Measurements from ENCODE around the gene SKOR2.

Gene SKOR2

DNA sequence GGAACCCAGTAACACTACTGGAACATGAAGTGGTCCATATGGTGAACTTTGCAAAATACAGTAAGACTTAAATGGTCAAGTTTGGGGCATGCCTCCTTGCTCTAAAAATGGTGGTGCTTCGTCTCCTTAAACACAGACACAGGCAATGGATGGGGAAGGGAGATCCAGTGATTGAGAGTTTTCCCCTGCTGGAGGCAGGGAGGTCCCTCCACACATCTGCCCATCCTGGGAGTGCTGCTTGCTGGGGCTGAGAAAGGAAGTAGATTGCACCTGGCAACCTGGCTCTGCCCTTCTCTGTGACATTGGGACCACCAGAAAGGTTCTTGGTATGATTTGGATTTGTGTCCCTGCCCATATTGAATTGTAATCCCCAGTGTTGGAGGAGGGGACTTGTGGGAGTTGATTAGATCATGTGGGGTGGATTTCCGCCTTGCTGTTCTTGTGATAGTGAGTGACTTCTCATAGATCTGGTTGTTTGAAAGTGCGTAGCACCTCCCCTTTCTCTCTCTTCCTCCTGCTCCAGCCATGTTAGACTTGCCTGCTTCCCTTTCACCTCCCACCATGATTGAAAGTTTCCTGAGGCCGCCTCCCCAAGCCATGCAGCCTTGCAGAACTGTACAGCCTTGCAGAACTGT lies 35.4 kb upstream of the SKOR2 start:
- Histone ChIP-seq H3K27me3 (ENCODE audit: insufficient read depth, low read depth, severe bottlenecking) (no peaks in the 10 kb centered on the region), H3K27ac (no peak overlapping the region), H3K9me3 (ENCODE audit: severe bottlenecking) (no peaks in the 10 kb centered on the region), H3K36me3 (no peaks in the 10 kb centered on the region), H3K4me3 (ENCODE audit: low read depth, low read length) (no peak overlapping the region)
- TF ChIP-seq, protein P1, sequence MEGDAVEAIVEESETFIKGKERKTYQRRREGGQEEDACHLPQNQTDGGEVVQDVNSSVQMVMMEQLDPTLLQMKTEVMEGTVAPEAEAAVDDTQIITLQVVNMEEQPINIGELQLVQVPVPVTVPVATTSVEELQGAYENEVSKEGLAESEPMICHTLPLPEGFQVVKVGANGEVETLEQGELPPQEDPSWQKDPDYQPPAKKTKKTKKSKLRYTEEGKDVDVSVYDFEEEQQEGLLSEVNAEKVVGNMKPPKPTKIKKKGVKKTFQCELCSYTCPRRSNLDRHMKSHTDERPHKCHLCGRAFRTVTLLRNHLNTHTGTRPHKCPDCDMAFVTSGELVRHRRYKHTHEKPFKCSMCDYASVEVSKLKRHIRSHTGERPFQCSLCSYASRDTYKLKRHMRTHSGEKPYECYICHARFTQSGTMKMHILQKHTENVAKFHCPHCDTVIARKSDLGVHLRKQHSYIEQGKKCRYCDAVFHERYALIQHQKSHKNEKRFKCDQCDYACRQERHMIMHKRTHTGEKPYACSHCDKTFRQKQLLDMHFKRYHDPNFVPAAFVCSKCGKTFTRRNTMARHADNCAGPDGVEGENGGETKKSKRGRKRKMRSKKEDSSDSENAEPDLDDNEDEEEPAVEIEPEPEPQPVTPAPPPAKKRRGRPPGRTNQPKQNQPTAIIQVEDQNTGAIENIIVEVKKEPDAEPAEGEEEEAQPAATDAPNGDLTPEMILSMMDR (IDR thresholded peaks at IDR 0.05; ENCODE audit: low read depth, low read length) = no peak
- DNase-seq = no peak

DNA sequence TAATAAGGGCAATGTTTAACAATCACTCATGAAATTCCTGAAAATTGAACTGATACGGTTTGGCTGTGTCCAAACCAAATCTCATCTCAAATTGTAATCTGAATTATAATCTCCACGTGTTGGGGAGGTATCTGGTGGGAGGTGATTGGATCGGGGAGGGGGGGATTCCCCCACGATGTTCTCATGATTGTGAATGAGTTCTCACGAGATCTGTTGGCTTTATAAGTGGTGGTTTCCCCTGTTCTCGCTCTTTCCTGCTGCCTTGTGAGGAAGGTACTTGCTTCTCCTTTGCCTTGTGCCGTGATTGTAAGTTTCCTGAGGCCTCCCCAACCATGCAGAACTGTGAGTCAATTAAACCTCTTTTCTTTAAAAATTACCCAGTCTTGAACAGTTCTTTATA lies 34.0 kb upstream of the SKOR2 start:
- Histone ChIP-seq H3K9me3 (ENCODE audit: severe bottlenecking) (no peaks in the 10 kb centered on the region), H3K27me3 (ENCODE audit: insufficient read depth, low read depth, severe bottlenecking) (no peaks in the 10 kb centered on the region), H3K4me3 (ENCODE audit: low read depth, low read length) (no peak overlapping the region), H3K27ac (no peak overlapping the region), H3K36me3 (no peaks in the 10 kb centered on the region)
- TF ChIP-seq, protein P1 (IDR thresholded peaks at IDR 0.05; ENCODE audit: low read depth, low read length) = no peak
- DNase-seq = no peak

DNA sequence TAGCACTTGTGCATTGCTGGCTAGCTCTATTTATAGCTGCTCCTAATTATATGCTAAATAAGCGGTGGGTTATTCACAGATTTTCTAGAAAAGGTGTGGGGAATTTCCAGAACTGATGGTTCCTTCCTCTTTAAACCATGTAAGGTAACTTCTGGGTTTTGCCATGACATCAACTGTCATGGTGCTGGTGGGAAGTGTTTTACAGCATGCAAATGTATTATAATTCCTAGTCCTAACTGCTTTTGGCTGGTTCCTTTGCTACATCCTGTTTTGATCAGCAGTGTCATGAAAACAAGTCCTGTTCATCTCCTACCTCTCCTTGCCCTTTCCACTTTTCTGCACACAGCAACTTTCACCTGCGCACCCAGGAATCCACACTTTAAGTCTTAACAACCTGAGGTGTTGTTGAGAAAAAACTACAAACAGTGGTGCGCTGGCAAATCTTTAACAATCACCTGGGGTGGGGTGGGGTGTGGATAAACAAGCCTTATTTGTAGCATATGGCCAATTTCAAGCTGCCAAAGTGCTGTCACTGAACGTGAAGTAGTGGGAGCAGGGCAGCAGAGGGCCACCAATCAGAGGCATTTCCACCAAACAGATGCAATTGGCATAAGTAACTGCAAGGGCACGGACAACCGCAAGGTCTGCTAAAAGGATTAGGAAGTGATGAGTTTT lies 33.4 kb upstream of the SKOR2 start:
- Histone ChIP-seq H3K27me3 (ENCODE audit: insufficient read depth, low read depth, severe bottlenecking) (no peaks in the 10 kb centered on the region), H3K9me3 (ENCODE audit: severe bottlenecking) (no peaks in the 10 kb centered on the region), H3K36me3 (no peaks in the 10 kb centered on the region), H3K27ac (no peak overlapping the region), H3K4me3 (ENCODE audit: low read depth, low read length) (no peak overlapping the region)
- TF ChIP-seq, protein P1 (IDR thresholded peaks at IDR 0.05; ENCODE audit: low read depth, low read length) = no peak
- DNase-seq = no peak

DNA sequence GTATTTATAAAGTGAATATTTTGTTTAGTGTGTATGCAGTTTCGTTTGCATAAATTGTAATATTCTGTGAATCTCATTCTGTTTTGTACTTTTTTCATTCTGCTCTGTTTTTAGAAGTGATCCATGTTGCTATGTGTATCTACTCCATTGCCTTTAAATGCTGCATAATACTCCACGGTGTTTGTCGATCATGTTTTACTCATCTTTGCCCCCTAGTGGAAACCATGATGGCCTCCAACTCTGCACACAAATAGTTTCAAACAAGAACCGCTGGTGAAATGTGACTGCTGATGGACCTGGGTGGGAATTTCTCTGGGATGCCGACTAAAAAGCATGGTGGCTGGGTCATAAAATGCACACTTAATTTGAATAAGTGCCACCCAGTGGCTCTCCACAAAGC lies 32.0 kb upstream of the SKOR2 start:
- no peaks in the 10 kb centered on the region for H3K9me3 ChIP-seq (ENCODE audit: severe bottlenecking)
- H3K4me3 ChIP-seq (ENCODE audit: low read depth, low read length) = no peak overlapping the region
- TF ChIP-seq, protein P1 (IDR thresholded peaks at IDR 0.05; ENCODE audit: low read depth, low read length) = peak; percentile 53
- H3K36me3 ChIP-seq = no peaks in the 10 kb centered on the region
- no peaks in the 10 kb centered on the region for H3K27me3 ChIP-seq (ENCODE audit: insufficient read depth, low read depth, severe bottlenecking)
- H3K27ac ChIP-seq = no peak overlapping the region
- peak; percentile 52 for DNase-seq

DNA sequence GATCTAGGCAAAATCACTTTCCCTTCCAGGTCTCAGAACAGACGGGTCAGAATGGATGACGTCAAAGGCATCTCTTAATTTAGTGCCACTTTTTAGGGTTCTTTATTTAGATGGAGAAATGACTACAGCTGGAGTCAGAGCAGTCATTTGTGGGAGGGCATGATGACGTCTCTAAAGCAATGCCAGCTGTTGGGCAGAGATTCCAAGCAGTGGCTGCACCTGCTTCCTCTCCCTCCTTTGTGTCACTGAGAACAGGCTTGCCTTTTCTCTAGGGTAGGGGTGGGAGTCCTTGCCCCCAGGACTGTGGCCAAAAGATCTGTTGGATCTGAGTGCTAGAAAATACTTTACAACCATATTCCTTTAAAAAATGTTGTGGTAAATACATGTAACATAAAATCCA lies 28.7 kb upstream of the SKOR2 start:
- peaks cover 3% of the 10 kb centered on the region for H3K9me3 ChIP-seq (ENCODE audit: severe bottlenecking)
- TF ChIP-seq, protein P1 (IDR thresholded peaks at IDR 0.05; ENCODE audit: low read depth, low read length) = no peak
- H3K4me3 ChIP-seq (ENCODE audit: low read depth, low read length) = no peak overlapping the region
- H3K27me3 ChIP-seq (ENCODE audit: insufficient read depth, low read depth, severe bottlenecking) = no peaks in the 10 kb centered on the region
- DNase-seq = no peak
- H3K27ac ChIP-seq = no peak overlapping the region
- H3K36me3 ChIP-seq = no peaks in the 10 kb centered on the region

Data from WERI-Rb-1 (cell line).